Forelimb muscle (tissue), 1 donor: ENCODE results near the gene ZNF74. TPM values are rescaled to one million over a fixed set of nuclear protein-coding genes. Genes with fewer than 3 reads are reported as not detected.
"Not testable (repeated sequence)": the region's sequence is repeated elsewhere in the genome, so short reads cannot be mapped to it uniquely, and the experiment has no call there.

Experiments used
- DNase-seq: peaks from one replicate; pipeline ENCODE4 v3.0.0-alpha.2; 2013; ENCODE audit warnings: low read depth
- polyA plus RNA-seq: library from polyadenylated mRNA; unstranded; fragments of 120-200 nt; gene quantifications from one replicate; pipeline ENCODE4 v1.2.1, GENCODE V29; 2013; ENCODE audit not compliant: insufficient read length

Gene ZNF74
- polyA plus RNA-seq, 1 donor = 14.9 TPM

GRCh38 chr22:20400606-20401375, 6.8 kb downstream of the ZNF74 start:
- no peak for DNase-seq

- no peak for DNase-seq
Observed at GRCh38 chr22:20401376-20402014, 7.5 kb downstream of the ZNF74 start.

GRCh38 chr22:20402960-20403778, 9.2 kb downstream of the ZNF74 start:
- DNase-seq = no peak

- no peak for DNase-seq
Observed at GRCh38 chr22:20403779-20404140, 9.8 kb downstream of the ZNF74 start.

- no peak for DNase-seq
Observed at GRCh38 chr22:20404881-20405280, 10.9 kb downstream of the ZNF74 start.

GRCh38 chr22:20405291-20405930, 11.5 kb downstream of the ZNF74 start:
- DNase-seq = no peak

GRCh38 chr22:20405931-20406685, 12.2 kb downstream of the ZNF74 start:
- no peak for DNase-seq

- no peak for DNase-seq
Observed at GRCh38 chr22:20406686-20407408, 12.9 kb downstream of the ZNF74 start.

GRCh38 chr22:20407829-20408228, 13.9 kb downstream of the ZNF74 start:
- no peak for DNase-seq

- no peak for DNase-seq
Observed at GRCh38 chr22:20408891-20409290, 14.9 kb downstream of the ZNF74 start.

- DNase-seq = not testable (repeated sequence)
Observed at GRCh38 chr22:20409385-20409784, 15.4 kb downstream of the ZNF74 start.

GRCh38 chr22:20412474-20413216, 18.7 kb downstream of the ZNF74 start:
- DNase-seq = no peak

- no peak for DNase-seq
Observed at GRCh38 chr22:20413217-20414058, 19.5 kb downstream of the ZNF74 start.

- no peak for DNase-seq
Observed at GRCh38 chr22:20414059-20414440, 20.1 kb downstream of the ZNF74 start.

GRCh38 chr22:20414450-20414849, 20.5 kb downstream of the ZNF74 start:
- DNase-seq = no peak

GRCh38 chr22:20415241-20415640, 21.3 kb downstream of the ZNF74 start:
- DNase-seq = not testable (repeated sequence)

GRCh38 chr22:20415699-20416098, 21.7 kb downstream of the ZNF74 start:
- DNase-seq = not testable (repeated sequence)

- DNase-seq = peak; percentile 57
Observed at GRCh38 chr22:20418211-20418788, 24.3 kb downstream of the ZNF74 start.

- no peak for DNase-seq
Observed at GRCh38 chr22:20419664-20419951, 25.7 kb downstream of the ZNF74 start.
